ENCODE measurements around the gene DGUOK. TPM values are rescaled to one million over a fixed set of nuclear protein-coding genes. Genes with fewer than 3 reads are reported as not detected.

Gene DGUOK
- polyA plus RNA-seq, 4 donors = 63.7 to 71.8 (median 71.2) TPM

Other genes starting within 250 kb of the DGUOK start
- gene TPRKB, start 189.5 kb upstream of the DGUOK start, polyA plus RNA-seq (ENCODE audit: insufficient read length in 4 of 4) = 10 to 100 TPM; 66.6 to 82.3 (median 75.4) TPM
- 10 to 100 TPM; 34.2 to 41.6 (median 37.6) TPM for gene DUSP11, start 146.8 kb upstream of the DGUOK start, polyA plus RNA-seq (ENCODE audit: insufficient read length in 4 of 4)
- not detected for gene C2orf78, start 142.7 kb upstream of the DGUOK start, polyA plus RNA-seq (ENCODE audit: insufficient read length in 4 of 4)
- gene STAMBP, start 97.9 kb upstream of the DGUOK start, polyA plus RNA-seq (ENCODE audit: insufficient read length in 4 of 4) = 10 to 100 TPM; 59.3 to 72.6 (median 69.6) TPM
- gene ACTG2, start 33.9 kb upstream of the DGUOK start, polyA plus RNA-seq (ENCODE audit: insufficient read length in 4 of 4) = 1 to 10 TPM in 3 of 4 donors, under 1 TPM in 1; 0.80 to 2.9 (median 1.3) TPM
- 10 to 100 TPM; 22.4 to 26.2 (median 24.4) TPM for gene TET3, start 58.0 kb downstream of the DGUOK start, polyA plus RNA-seq (ENCODE audit: insufficient read length in 4 of 4)
- 10 to 100 TPM; 29.5 to 36.5 (median 32.5) TPM for gene BOLA3, start 221.0 kb downstream of the DGUOK start, polyA plus RNA-seq (ENCODE audit: insufficient read length in 4 of 4)